ENCODE data around the gene TNFRSF13B. TPM values are rescaled to one million over a fixed set of nuclear protein-coding genes. Genes with fewer than 3 reads are reported as not detected.

Gene TNFRSF13B
- total RNA-seq, 3 donors from 2014 or later = 0.38 to 1.4 (median 0.98) TPM

DNA sequence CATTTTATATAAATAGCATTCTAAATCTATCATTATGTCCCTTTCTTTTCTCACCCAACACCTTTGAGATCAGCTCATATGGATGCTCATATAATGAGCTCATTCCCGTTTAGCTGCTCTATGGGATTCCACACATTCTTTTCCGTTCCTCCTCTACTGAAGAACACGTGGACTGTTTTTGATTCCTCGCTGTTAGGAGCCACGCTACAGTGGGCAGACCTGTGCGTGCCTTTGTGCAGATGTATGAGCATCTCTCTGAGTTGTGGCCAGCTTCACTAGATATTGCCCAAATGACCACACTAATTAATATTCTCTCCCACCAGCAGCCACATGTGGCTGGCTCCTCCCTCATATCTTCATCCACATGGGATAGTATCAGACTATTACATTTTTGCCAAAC lies 6.0 kb upstream of the TNFRSF13B start:
- no peaks in the 10 kb centered on the region for H3K9me3 ChIP-seq
- intact Hi-C loops (cut with DNase I, micrococcal nuclease) = no loop called here
- peaks cover 7% of the 10 kb centered on the region for H3K4me1 ChIP-seq (ENCODE audit: low read depth)
- TF ChIP-seq, protein P1, sequence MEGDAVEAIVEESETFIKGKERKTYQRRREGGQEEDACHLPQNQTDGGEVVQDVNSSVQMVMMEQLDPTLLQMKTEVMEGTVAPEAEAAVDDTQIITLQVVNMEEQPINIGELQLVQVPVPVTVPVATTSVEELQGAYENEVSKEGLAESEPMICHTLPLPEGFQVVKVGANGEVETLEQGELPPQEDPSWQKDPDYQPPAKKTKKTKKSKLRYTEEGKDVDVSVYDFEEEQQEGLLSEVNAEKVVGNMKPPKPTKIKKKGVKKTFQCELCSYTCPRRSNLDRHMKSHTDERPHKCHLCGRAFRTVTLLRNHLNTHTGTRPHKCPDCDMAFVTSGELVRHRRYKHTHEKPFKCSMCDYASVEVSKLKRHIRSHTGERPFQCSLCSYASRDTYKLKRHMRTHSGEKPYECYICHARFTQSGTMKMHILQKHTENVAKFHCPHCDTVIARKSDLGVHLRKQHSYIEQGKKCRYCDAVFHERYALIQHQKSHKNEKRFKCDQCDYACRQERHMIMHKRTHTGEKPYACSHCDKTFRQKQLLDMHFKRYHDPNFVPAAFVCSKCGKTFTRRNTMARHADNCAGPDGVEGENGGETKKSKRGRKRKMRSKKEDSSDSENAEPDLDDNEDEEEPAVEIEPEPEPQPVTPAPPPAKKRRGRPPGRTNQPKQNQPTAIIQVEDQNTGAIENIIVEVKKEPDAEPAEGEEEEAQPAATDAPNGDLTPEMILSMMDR (IDR thresholded peaks at IDR 0.05) = no peak
- H3K36me3 ChIP-seq (ENCODE audit: low read depth) = no peaks in the 10 kb centered on the region
- DNase-seq (no peak), ATAC-seq (no peak)
- H3K4me3 ChIP-seq = no peak overlapping the region

DNA sequence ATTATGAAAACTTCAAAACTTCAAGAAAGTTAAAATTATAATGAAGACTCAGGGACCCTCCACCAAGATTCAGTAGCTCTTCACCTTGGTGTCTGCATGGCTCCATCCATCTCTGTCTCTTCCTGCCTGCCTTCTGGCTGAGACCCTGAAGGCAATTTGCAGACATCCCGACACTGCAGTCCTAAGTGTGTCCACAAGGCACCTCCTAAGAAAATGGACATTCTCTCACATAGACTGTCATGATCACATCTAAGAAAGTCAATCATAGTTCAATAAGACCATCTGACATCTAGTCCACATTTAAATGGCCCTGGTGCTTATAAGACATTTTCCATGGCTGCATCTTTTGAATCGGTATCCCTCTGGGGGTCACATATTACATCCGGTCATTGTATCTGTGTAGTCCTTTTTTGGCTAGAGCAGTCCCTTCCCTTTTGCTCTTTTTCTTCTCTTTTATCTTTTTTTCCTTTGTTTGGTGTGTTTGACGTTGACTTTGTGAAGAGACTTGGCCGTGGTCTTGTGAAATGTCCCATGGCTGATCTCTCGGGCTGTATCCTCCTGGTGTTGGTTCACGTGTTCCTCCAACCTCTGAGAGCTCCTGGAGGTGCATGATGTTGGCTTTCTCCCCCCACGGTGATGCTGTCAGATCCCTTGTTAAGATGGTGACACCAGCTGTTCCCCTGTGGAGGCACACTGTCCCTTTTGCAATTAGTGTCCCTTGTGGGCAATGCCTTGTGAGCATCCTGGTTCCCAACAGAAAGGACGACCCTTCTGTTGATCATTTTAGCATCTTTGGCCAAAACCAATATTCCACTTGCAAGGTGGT lies 5.0 kb upstream of the TNFRSF13B start:
- Histone ChIP-seq H3K4me1 (ENCODE audit: low read depth) (peaks cover 7% of the 10 kb centered on the region), H3K36me3 (ENCODE audit: low read depth) (no peaks in the 10 kb centered on the region), H3K9me3 (no peaks in the 10 kb centered on the region), H3K4me3 (no peak overlapping the region)
- intact Hi-C loops (cut with DNase I, micrococcal nuclease) = no loop called here
- DNase-seq (no peak), ATAC-seq (no peak)
- TF ChIP-seq, protein P1 (IDR thresholded peaks at IDR 0.05) = no peak

DNA sequence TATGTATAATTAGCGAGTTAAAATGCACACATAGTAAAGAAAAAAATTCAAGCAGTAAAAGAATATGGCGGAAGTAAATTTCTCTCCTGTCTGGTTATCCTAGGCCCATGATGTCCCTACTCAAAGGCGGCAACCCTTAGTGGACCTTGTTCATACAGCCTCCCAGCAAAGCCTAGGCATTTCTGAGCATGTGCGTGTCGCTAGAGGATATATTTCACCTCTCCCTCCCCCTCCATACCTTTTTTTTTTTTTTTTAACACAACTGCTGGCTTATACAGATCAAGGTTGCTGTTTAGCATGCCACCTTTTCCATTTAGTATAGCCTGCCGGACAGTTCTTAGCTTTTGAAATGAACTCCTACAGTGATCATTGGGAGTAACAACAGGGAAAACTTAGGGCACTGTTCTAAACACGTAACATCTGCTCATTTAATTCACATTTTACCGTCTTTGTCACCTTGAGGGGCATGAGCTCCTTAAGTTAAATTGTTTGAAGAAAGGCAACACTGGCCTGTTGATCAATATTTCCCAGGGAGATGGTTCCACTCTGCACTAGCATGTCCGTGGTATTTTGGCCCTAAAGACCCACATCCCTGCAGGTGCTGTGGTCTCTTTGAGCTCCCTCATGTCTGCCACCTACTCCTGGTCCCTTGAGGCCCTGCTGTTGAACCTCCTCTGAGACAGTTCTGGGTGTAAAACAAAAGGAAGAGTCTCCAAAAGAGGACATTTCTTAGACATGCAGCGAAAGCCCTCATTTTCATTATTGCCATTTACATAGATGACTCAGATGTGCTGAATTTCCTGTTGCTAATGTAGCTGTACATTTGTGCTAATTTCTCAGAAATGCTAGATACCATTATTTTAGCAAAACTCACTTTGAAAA lies 4.1 kb upstream of the TNFRSF13B start:
- no peaks in the 10 kb centered on the region for H3K36me3 ChIP-seq (ENCODE audit: low read depth)
- DNase-seq (no peak), ATAC-seq (no peak)
- H3K9me3 ChIP-seq = no peaks in the 10 kb centered on the region
- H3K4me1 ChIP-seq (ENCODE audit: low read depth) = peaks cover 3% of the 10 kb centered on the region
- intact Hi-C loops (cut with DNase I, micrococcal nuclease) = no loop called here
- TF ChIP-seq, protein P1 (IDR thresholded peaks at IDR 0.05) = no peak
- H3K4me3 ChIP-seq = no peak overlapping the region

DNA sequence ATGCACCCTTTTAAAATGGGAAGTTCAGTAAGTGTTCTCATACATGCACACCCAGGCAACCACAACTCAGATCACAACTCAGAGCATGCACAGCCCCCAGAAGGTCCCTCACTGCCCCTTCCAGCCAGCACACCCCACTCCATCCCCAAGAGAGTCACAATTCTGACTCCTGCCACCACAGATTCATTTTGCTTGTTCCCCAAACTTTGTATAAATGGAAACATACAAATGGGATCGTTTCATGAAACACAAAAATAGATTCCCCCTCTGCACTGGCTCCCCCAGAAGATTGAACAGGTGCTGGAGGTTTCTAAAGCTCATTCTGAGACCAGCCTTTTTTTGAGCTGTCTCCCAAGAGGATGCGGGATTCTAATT lies 3.3 kb upstream of the TNFRSF13B start:
- TF ChIP-seq, protein P1 (IDR thresholded peaks at IDR 0.05) = no peak
- ATAC-seq (peak; percentile 20), DNase-seq (no peak)
- H3K4me3 ChIP-seq = no peak overlapping the region
- H3K36me3 ChIP-seq (ENCODE audit: low read depth) = no peaks in the 10 kb centered on the region
- H3K4me1 ChIP-seq (ENCODE audit: low read depth) = no peaks in the 10 kb centered on the region
- H3K9me3 ChIP-seq = no peaks in the 10 kb centered on the region
- intact Hi-C loops (cut with DNase I, micrococcal nuclease) = no loop called here

DNA sequence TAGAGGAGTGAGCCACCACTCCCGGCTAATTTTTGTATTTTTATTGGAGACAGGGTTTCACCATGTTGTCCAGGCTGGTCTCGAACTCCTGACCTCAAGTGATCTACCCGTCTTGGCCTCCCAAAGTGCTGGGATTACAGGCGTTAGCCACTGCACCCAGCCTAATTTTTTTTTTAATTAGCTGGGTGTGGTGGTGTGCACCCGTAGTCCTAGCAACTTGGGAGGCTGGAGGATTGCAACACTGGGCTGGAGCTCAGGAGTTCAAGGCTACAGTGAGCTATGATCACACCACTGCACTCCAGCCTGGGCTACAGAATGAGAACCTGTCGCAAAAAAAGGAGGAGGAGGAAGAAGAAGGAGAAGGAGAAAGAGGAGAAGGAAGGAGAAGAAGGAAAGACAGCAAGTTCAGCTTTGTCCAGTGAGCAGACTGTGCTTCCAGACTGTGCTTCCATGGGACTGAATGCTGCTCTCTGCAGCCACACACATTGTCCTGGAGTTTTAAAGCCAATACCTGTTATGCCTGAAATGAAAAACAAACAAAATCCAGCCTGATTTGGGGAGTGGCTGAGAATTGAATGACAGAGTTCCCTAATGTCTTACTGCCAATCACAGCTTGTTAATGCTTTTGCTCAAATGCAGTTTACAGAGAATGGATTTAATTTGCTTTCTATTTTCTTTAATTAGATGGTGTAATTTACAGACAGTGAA lies 2.8 kb upstream of the TNFRSF13B start:
- no peaks in the 10 kb centered on the region for H3K36me3 ChIP-seq (ENCODE audit: low read depth)
- intact Hi-C loops (cut with DNase I, micrococcal nuclease) = no loop called here
- no peak for DNase-seq
- TF ChIP-seq, protein P1 (IDR thresholded peaks at IDR 0.05) = no peak
- no peaks in the 10 kb centered on the region for H3K9me3 ChIP-seq
- no peaks in the 10 kb centered on the region for H3K4me1 ChIP-seq (ENCODE audit: low read depth)
- peak; percentile 15 for ATAC-seq
- H3K4me3 ChIP-seq = no peak overlapping the region

Measured in mucosa of descending colon (tissue), 3 donors.